Measurements from ENCODE around the gene DCD.

DCD gene

DNA sequence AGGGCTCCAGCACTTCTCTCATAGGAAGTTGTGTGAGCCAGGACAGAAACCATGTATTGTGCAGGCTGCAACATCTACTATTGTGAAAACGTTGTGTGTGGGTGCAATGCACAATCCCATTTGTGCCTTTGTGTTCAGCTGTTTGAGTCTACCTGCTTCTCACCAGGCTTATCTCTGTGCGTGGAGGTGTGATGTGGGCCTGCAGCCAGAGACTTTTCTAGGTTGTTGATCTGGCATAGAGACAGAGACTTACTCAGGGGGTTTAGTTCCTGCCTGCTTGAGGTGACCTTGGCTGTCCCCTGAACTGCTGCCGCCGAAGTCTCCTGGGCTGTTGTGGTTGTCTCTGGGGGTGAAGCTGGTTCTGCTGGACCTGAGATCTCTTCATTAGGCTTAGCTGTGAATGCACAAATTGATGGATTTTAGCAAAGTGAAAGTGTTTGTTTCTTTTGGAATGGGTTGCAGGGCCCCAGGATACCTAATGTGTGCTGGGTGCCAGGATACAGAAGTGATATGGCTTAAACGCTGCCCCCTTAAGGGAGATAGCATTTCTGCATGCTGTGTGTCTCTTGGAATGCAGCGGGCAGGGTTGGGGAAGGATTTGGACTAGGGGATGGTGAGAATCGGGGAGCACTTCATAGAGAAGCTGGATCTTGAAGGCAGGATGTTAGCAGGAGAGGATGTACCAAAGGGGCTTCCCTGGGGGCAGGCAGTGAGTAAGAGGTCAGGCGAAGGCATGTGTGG, 16.0 kb downstream of the DCD start:
- H3K9ac ChIP-seq (ENCODE audit: low read depth, low read length), result no peak overlapping the region
- ATAC-seq (ENCODE audit: insufficient read depth, low read depth) (no peak), DNase-seq (no peak)
- TF ChIP-seq, protein P1, sequence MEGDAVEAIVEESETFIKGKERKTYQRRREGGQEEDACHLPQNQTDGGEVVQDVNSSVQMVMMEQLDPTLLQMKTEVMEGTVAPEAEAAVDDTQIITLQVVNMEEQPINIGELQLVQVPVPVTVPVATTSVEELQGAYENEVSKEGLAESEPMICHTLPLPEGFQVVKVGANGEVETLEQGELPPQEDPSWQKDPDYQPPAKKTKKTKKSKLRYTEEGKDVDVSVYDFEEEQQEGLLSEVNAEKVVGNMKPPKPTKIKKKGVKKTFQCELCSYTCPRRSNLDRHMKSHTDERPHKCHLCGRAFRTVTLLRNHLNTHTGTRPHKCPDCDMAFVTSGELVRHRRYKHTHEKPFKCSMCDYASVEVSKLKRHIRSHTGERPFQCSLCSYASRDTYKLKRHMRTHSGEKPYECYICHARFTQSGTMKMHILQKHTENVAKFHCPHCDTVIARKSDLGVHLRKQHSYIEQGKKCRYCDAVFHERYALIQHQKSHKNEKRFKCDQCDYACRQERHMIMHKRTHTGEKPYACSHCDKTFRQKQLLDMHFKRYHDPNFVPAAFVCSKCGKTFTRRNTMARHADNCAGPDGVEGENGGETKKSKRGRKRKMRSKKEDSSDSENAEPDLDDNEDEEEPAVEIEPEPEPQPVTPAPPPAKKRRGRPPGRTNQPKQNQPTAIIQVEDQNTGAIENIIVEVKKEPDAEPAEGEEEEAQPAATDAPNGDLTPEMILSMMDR (IDR thresholded peaks at IDR 0.05; ENCODE audit: borderline replicate concordance, extremely low read depth, low read length, poor library complexity, severe bottlenecking), result peak; percentile 60
- no peak for TF ChIP-seq EZH2 (IDR thresholded peaks at IDR 0.05; ENCODE audit: borderline replicate concordance, low read depth, low read length, severe bottlenecking)
- peaks cover 11% of the 10 kb centered on the region for H3K9me3 ChIP-seq (ENCODE audit: insufficient read depth, low read length, severe bottlenecking)
- no peak overlapping the region for H3K4me3 ChIP-seq (ENCODE audit: low read depth in 1 of 2, low read length in 2 of 2)
- no peaks in the 10 kb centered on the region for H4K20me1 ChIP-seq (ENCODE audit: insufficient read depth, low read length)
- H2AFZ ChIP-seq (ENCODE audit: low read depth, low read length), result no peak overlapping the region
- H3K27ac ChIP-seq (ENCODE audit: low read length), result no peak overlapping the region
- no peaks in the 10 kb centered on the region for H3K79me2 ChIP-seq (ENCODE audit: insufficient read depth, low read length)
- no peaks in the 10 kb centered on the region for H3K27me3 ChIP-seq (ENCODE audit: insufficient read depth, low read length, poor library complexity)
- H3K36me3 ChIP-seq (ENCODE audit: insufficient read depth, low read length), result no peaks in the 10 kb centered on the region
- no peaks in the 10 kb centered on the region for H3K4me1 ChIP-seq (ENCODE audit: insufficient read depth, low read length)
- H3K4me2 ChIP-seq (ENCODE audit: insufficient read depth, low read length), result no peak overlapping the region

DNA sequence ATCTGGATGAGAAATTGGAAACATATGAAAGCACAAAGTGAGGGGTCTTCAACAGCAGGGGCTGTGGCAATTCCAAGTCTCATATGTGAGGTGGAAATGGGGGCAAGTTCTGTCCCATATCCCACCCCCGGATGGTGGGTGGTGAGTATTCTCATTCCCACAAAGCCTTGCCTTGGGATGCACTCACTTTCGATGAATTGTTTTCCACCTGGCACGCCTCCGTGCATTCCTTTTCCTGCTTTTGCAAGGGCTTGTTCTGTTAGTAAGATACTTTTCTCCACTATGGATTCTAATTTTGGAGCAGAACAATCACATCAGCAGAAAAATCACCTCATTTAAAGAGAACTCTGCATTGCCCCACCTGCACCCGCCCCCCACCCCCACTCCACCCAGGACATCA, 16.6 kb downstream of the DCD start:
- no peak for DNase-seq
- no peak overlapping the region for H3K4me2 ChIP-seq (ENCODE audit: insufficient read depth, low read length)
- H3K4me1 ChIP-seq (ENCODE audit: insufficient read depth, low read length), result no peaks in the 10 kb centered on the region
- no peak overlapping the region for H3K4me3 ChIP-seq (ENCODE audit: low read depth in 1 of 2, low read length in 2 of 2)
- ATAC-seq (ENCODE audit: insufficient read depth, low read depth), result no peak
- no peak for TF ChIP-seq EZH2 (IDR thresholded peaks at IDR 0.05; ENCODE audit: borderline replicate concordance, low read depth, low read length, severe bottlenecking)
- TF ChIP-seq, protein P1 (IDR thresholded peaks at IDR 0.05; ENCODE audit: borderline replicate concordance, extremely low read depth, low read length, poor library complexity, severe bottlenecking), result no peak
- H3K9me3 ChIP-seq (ENCODE audit: insufficient read depth, low read length, severe bottlenecking), result peaks cover 13% of the 10 kb centered on the region
- no peak overlapping the region for H3K9ac ChIP-seq (ENCODE audit: low read depth, low read length)
- H3K27ac ChIP-seq (ENCODE audit: low read length), result no peak overlapping the region
- H3K79me2 ChIP-seq (ENCODE audit: insufficient read depth, low read length), result no peaks in the 10 kb centered on the region
- H3K36me3 ChIP-seq (ENCODE audit: insufficient read depth, low read length), result no peaks in the 10 kb centered on the region
- H2AFZ ChIP-seq (ENCODE audit: low read depth, low read length), result no peak overlapping the region
- H4K20me1 ChIP-seq (ENCODE audit: insufficient read depth, low read length), result no peaks in the 10 kb centered on the region
- H3K27me3 ChIP-seq (ENCODE audit: insufficient read depth, low read length, poor library complexity), result no peaks in the 10 kb centered on the region

DNA sequence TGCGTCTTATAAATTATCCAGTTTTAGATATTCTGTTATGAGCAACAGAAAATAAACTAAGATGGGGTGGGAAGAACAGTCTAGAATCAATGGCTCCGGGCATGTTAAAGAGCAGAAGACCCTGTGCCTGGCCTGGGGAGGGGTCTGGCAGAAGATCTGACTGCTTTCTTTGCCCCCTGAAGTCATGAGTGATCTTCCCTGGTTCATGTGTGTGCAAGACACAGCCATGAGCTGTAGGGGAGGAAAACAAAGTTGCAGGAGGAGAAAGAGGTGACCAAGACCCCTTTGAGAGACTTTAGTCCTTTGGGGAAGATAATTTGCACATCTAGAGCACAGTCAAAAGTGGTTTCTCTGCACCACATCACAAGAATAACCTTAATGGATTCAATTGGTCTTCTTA, 18.2 kb downstream of the DCD start:
- DNase-seq (no peak), ATAC-seq (ENCODE audit: insufficient read depth, low read depth) (no peak)
- no peaks in the 10 kb centered on the region for H3K36me3 ChIP-seq (ENCODE audit: insufficient read depth, low read length)
- H3K4me1 ChIP-seq (ENCODE audit: insufficient read depth, low read length), result no peaks in the 10 kb centered on the region
- no peak overlapping the region for H3K9ac ChIP-seq (ENCODE audit: low read depth, low read length)
- no peaks in the 10 kb centered on the region for H3K79me2 ChIP-seq (ENCODE audit: insufficient read depth, low read length)
- no peak overlapping the region for H3K4me2 ChIP-seq (ENCODE audit: insufficient read depth, low read length)
- H3K27me3 ChIP-seq (ENCODE audit: insufficient read depth, low read length, poor library complexity), result no peaks in the 10 kb centered on the region
- no peaks in the 10 kb centered on the region for H4K20me1 ChIP-seq (ENCODE audit: insufficient read depth, low read length)
- H2AFZ ChIP-seq (ENCODE audit: low read depth, low read length), result no peak overlapping the region
- H3K27ac ChIP-seq (ENCODE audit: low read length), result no peak overlapping the region
- TF ChIP-seq EZH2 (IDR thresholded peaks at IDR 0.05; ENCODE audit: borderline replicate concordance, low read depth, low read length, severe bottlenecking), result no peak
- TF ChIP-seq, protein P1 (IDR thresholded peaks at IDR 0.05; ENCODE audit: borderline replicate concordance, extremely low read depth, low read length, poor library complexity, severe bottlenecking), result no peak
- peaks cover 14% of the 10 kb centered on the region for H3K9me3 ChIP-seq (ENCODE audit: insufficient read depth, low read length, severe bottlenecking)
- H3K4me3 ChIP-seq (ENCODE audit: low read depth in 1 of 2, low read length in 2 of 2), result no peak overlapping the region
